GM19397 (cell line): ENCODE measurements around the gene PRDX1.
A peak's percentile ranks its signal among the peaks of the same experiment; 100 is the strongest.
"Not testable (repeated sequence)": the region's sequence is repeated elsewhere in the genome, so short reads cannot be mapped to it uniquely, and the experiment has no call there.

Experiments
- ATAC-seq: cut with Tn5 transposase; IDR thresholded peaks from one replicate; pipeline ENCODE4 v1.9.1; 2021; ENCODE audit warnings: mild to moderate bottlenecking, moderate library complexity; ENCODE audit not compliant: unreplicated experiment

PRDX1 gene

DNA sequence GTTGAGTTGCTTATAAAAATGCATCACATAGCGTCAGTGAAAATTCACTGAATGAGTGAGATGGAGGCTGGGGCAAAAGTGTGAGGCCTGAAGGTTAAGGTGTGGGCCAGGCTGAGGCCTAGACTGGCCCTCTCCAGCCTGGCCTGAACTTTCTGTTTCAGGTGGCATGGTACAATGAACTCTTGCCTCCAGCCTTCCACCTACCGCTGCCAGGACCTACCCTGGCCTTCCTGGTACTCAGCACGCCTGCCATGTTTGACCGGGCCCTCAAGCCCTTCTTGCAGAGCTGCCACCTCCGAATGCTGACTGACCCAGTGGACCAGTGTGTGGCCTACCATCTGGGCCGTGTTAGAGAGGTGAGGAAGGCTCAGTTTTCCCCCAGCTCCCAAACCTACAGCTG is 14.5 kb downstream of the PRDX1 start:
- no peak for ATAC-seq

DNA sequence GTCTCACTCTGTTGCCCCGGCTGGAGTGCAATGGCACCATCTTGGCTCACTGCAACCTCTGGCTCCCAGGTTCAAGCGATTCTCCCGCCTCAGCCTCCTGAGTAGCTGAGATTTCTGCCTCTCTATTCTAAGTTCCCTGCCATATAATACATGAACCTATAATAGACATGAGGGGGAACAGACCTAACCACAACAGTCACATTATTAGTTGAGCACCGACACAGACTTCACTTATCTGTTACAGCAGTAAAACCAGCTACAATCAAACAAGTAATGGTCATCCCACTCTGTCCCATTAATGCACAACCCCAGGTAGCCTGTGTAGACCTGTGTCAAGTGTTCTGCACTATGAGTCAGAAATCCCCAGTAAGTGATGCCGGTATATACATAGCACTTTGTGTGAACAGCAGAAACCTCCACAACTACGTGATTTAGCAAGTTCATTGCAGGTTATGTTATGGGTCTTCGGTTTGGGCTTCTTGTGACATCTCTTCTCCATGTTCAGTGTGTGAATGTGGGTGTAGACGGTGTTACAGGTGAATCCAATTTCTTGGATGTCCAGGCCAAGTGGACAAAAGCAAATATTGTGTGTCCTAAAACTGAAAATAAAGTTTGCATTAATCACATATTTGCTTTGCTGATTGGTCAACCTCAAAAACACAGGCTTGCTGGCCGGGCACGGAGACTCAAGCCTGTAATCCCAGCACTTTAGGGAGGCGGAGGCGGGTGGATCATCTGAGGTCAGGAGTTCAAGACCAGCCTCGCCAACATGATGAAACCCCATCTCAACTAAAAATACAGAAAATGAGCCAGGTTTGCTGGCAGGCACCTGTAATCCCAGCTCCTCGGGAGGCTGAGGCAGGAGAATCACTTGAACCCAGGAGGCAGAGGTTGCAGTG is 18.0 kb downstream of the PRDX1 start:
- no peak for ATAC-seq

DNA sequence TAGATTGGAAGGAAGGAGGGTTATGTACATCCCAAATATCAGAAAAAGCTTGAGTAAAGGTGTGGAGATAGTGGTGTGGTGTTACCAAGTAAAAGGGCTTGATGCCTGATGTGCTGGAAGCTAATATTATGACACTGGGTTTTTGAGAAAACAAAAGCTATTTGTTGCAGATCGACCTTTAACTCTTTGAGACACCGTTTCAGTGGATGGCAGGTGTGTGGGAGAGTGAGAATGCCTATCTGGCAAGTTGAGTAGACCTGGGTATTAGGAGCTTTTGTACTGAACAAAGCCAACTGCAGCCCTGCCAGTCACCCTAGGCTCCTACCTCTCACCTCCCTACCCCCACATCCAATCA is 20.2 kb downstream of the PRDX1 start:
- ATAC-seq = no peak

DNA sequence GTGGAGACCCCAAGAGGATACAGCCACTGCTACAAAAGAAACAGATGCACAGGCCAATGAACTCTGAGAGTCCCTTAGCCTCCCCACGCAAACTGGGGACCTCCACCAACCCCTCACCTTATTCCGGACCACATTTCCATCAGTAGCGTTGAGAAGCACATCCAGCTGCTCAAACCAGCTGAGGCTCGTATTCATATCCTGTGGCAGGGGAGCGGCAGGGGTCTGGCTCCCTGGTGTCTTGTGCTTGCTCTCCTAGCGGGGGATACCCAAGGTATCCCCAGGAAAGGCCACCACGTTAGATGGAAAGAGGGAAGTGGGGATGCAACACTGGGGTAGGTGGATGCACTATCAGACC is 22.3 kb downstream of the PRDX1 start:
- no peak for ATAC-seq

DNA sequence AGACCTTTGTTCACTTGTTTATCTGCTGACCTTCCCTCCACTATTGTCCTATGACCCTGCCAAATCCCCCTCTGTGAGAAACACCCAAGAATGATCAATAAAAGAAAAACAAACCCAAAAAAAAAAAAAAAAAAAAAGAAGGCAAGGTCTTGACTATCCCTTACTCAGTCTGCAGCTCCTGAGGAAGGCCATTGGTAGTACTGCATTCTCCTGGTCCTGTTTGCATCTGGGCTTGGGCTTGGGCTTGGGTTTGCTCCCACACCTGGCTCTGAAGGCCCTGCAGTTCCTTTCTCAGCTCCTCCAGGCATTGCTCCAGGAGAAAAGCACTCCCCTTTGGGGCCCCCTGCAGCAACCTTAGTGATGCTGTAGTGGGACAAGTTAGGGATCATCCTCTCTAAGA is 23.4 kb downstream of the PRDX1 start:
- no peak for ATAC-seq

DNA sequence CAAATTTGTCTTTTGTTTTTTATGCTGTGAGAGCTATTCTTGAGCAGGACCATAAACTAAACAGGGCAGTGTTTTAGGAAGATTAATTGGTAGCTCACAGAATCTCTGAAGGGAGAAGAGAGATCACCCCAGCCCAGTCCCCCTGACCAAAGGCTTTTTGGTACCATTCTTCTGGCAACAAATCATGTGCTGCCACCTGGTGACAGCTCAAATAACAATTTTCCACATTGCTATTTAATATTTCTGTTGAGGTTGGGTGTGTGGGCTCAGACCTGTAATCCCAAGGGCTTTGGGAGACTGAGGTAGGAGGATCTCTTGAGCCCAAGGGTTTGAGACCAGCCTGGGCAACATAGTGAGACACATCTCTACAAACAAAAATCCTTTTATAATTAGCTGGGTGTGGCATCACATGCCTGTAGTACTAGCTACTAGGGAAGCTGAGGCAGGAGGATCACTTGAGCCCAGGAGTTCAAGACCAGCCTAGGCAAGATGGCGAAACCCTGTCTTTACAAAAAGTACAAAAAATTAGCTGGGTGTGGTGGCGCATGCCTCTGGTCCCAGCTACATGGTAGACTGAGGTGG is 28.5 kb downstream of the PRDX1 start:
- no peak for ATAC-seq

DNA sequence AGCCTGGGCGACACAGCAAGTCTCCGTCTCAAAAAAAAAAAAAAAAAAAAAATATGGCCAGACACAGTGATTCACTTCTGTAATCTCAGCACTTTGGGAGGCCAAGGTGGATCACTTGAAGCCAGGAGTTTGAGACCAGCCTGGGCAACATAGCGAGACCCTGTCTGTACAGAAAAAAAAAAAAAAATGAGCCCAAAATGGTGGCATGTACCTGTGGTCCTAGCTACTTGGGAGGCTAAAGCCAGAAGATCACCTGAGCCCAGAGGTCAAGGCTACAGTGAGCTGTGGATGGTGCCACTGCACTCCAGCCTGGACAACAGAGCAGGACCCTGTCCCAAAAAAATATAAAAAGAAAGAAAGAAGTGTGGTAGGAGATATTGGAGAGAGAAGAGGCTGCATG is 29.0 kb downstream of the PRDX1 start:
- ATAC-seq = no peak

DNA sequence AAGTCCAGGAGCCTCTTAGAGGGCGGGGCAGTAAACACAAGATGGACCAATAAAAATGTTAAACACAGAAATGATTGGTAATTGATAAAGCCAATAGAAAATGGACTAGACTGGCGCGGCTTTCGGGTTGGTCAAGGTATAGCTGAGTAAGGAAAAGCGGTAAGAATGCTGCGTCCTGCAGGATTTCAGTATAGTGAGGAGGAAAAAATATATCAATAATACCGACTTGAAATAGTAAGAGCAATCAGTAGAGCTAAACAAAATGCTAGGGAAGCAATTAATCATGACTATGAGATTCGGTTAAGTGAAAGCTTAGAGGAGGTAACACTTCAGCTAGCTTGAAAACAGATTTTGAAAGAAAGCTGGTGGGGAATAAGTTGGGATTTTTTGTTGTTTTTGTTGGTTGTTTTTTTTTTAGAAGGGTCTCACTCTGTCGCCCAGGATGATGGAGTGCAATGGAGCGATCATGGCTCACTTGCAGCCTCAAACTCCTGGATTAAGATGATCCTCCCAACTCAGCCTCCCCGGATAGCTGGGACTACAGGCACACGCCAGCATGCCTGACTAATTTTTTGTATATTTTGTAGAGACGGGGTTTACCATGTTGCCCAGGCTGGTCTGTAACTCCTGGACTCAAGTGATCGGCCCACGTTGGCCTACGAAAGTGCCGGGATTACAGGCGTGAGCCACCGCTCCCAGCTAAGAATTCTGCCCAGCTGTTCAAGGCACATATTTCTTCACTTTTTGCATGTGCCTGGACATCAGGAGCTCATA is 30.0 kb downstream of the PRDX1 start:
- ATAC-seq = no peak

DNA sequence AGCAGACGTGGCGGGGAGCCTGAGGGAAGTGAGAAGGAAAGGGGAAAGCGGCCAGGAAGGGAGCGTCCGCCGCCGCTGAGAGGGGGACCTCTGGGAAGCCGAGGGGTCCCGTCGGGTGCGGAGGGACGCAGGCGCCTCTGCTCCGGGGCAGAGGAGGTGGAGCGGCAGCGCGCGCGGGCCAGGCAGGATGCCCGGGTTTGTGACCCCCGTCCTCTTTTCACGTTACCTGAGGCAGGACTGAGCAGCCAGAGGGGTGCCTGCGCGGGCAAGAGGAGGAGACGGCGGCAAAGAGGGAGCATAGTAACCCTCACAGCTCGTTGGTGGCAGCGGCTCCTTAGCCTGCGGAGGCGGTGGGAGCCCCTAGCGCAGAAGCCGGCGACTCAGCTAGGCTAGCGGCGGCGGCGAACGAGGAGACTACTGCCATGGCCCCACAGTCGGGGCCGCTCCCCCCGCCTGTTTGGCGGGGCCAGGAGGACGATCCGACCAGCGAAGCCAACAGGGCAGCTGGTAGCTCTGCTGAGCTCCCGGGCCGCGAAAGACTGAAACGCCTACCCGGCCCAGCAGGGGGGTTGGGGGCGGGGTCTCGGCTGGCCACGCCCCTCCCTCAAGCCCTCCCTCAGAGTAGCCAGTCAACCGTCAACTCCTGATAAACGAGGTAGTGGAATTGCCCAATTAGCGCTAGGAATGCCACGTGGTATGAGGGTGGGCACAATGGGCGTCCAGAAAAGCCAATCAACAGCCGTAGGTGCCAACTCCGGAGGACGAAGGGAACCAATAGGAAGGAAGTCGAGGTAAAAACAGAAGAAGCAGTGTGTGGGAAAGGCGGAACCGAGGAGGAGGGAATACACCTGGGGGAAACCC is 30.8 kb downstream of the PRDX1 start, which contains the start of gene TESK2:
TESK2 (minus strand) TSS at position 538 of the 861 bp plus-strand sequence. CDS start 33,378 bp downstream, outside the sequence.
- peak; percentile 87 for ATAC-seq

DNA sequence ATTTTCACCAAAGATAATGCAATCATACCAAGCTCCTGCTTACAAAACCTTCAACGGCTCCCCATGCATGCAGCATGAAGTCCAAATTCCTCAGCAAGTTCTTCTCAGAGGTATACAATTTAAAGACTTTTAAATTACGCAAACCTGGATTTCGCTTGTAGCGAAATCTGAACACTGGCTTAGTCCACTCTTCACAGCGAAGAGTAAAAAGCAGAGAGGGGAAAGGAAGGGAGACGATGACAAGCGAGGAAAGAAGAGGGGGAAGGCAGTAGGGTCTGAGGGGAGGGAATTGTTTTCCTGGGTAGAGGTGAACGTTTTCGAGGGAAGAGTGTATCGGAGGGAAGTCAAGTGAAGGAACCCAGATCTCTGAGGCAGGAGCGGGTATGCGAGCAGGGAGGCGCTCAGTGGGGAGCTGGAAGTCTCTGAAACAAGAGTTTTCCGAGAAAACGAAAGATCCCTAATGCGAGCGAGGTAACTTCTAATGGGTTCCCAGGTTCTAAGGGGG is 31.5 kb downstream of the PRDX1 start:
- no peak for ATAC-seq

DNA sequence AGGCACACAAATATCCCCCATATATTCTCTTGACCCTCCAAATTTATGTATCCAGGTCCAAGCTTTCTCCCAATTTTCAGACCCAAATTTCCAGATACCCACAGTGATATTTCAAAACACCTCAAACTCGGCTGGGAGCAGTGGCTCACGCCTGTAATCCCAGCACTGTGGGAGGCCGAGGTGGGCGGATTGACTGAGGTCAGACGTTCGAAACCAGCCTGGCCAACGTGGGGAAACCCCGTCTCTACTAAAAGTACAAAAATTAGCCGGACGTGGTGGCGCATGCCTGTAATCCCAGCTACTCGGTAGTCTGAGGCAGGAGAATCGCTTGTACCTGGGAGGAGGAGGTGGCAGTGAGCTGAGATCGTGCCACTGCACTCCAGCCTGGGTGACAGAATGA is 32.3 kb downstream of the PRDX1 start:
- ATAC-seq = not testable (repeated sequence)

DNA sequence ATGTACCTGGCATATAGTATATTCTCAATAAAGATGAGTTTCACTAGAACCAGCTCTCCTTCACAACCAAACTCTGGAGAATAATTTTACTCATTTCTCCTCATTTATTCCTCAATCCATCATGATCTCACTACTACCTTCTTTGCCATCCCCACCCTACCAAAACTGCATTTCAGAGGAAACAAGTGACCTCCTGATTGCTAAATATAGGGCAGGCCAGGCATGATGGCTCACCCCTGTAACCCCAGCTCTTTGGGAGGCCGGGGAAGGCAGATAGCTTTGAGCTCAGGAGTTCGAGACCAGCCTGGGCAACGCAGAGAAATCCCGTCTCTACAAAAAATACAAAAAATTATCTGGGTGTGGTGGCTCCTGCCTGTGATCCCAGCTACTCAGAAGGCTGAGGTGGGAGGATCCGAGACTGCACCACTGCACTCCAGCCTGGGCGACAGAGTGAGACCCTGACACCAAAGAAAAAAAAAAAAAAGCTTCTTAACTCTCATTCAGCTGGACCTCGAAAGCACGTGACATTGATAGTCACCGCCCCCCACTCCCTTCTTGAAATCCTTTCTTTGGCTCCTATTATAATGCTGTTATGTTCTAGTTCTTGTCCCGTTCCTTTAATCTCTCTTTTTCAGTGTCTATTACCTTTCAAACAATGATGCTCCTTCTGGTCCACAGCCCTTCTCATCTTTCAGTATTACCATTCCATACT is 32.9 kb downstream of the PRDX1 start:
- no peak for ATAC-seq

DNA sequence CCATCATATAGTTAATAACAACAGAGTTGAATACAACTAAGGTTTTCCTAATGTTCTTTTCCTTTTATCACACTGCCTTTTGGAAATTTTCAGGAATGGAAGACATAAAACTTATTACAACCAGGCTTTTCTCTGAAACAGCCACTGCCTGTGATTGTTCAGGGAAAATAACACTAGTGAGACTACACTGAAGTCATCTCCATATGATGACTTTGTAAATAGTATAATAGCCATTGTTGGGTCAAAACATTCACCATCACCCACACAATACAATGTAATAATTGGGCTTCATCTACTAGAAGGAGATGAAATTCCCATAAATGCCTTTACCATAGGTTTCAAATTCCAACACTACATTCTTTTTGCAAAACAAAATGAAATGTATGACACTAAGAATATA is 35.7 kb downstream of the PRDX1 start:
- no peak for ATAC-seq

DNA sequence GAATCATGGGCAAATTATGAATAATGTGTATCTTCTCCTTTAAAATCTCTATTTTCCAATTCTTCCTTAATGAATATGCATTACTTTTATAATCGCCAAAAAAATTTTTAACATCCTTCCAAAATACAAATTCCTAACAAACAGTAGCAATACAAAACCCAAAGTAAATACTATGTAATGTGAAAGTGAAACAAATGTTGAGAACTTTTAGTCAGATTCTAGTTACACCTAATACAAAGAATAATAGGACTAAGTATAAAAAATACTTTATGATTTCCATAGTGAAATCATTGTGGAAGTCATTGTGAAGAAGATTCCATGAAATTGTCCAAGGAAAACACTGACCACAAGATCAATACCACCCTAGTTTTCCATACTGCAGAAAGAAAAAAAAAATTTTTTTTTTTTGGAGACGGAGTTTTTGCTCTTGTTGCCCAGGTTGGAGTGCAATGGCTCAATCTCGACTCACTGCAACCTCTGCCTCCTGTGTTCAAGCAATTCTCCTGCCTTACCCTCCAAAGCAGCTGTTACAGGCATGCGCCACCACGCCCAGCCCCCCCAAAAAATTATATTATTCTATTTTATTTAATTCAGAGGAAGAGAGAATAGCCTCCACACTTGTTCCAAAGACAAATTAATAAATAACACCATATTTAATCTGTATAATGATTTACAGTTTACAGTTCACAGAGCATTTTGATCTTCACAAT is 42.5 kb downstream of the PRDX1 start:
- ATAC-seq = no peak

DNA sequence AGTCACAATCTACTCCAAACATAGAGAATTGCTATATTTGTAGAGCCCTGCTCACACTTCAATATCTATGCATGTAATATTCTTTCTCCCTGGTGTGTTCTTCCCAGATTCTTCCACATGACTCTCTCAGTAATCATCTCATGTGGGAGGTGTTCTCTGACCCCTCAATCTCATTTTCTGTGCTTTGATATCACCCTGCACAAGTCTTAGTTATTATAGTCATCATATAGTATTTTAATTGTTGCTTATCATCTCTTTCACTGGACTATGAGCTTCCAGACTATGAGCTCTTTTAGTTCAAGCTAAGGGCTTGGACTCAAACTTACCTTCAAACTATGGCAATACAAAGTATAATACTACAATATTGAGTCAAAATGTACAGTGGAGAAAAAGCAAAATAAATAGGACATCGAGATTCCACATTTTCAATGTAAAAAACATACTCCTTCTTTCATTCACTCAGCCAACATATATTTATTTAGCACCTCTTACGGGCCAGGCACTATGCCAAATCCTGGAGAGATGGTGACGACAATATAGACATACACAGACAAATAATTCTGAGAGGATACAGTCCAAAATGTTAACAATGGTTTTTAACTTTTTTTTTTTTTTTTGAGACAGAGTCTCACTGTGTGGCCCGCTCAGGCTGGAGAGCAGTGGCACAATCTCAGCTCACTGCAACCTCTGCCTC is 43.4 kb downstream of the PRDX1 start:
- ATAC-seq = no peak

DNA sequence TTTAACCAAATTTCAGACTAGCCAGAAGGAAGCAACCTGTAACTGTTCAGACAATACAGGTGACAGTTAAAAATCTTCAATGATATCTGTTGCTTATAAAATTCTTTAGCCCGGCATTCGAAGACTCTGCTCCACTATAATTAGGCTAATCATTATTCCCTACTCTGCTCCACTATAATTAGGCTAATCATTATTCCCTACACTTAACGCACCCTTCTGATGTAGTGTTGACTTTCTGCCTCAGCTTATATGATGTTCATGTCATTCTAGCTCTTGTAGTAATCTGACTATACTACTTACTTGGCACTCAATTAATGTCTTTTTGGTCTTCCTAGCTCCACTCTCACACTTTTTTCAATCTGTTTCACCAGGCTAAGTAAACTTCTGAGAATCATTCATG is 44.0 kb downstream of the PRDX1 start:
- ATAC-seq = no peak

DNA sequence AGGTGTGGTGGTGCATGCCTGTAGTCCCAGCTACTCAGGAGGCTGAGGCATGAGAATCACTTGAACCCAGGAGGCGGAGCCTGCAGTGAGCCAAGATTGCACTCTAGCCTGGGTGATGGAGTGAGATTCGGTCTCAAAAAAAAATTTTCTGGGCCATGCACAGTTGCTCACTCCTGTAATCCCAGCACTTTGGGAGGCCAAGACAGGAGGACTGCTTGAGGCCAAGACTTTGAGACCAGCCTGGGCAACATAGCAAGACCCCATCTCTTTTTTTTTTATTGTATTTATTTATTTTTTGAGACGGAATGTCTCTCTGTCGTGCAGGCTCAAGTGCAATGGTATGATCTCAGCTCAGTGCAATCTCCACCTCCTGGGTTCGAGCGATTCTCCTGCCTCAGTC is 47.5 kb downstream of the PRDX1 start:
- not testable (repeated sequence) for ATAC-seq

DNA sequence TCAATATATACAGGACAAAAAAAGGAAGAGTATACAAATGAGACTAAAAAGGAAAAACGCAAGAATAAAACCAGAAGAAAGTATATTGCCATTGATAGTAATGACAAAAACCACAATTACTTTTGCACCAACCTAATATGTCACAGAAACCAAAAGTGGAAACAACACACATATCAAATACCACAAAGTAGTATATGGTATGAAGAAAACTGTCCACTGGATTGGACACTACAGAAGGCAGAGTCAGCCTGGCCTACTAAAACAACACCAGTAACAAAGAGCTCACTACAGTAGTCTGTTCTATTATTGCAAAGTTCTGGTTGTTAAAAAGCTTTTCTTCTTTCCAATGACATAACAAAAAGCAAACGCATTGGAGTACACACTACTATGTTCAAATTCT is 48.4 kb downstream of the PRDX1 start:
- no peak for ATAC-seq

DNA sequence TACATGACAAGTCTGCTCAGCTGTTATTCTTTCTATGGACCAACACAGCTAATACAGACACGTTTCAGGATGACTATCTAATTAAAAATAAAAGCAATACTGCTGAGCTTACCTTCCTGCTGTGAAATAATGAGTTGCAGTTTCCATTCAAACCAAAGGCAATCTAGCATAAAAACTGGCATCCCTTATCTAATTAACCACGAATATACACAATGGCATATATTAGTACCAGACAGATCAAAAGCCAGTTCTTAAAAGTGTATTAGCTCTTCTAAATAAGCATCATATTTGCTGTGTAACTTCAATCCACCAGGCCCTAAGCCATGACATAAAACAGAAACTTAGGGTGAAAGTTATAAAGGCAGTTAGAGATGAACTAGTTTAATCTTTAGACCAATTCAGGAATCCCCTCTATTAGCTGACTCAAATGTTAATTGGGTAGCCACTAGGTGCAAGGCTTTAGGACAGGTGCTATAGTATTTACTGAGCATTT is 51.3 kb downstream of the PRDX1 start:
- no peak for ATAC-seq
